ENCODE data around the gene SPTBN5.

GRCh38 chr15:41891946-41892345 is 1.9 kb downstream of the SPTBN5 start:
- TF ChIP-seq CTCF (IDR thresholded peaks at IDR 0.05), result no peak
- TF ChIP-seq POLR2A (IDR thresholded peaks at IDR 0.05), result no peak
